ENCODE measurements around the gene CRP.

DNA sequence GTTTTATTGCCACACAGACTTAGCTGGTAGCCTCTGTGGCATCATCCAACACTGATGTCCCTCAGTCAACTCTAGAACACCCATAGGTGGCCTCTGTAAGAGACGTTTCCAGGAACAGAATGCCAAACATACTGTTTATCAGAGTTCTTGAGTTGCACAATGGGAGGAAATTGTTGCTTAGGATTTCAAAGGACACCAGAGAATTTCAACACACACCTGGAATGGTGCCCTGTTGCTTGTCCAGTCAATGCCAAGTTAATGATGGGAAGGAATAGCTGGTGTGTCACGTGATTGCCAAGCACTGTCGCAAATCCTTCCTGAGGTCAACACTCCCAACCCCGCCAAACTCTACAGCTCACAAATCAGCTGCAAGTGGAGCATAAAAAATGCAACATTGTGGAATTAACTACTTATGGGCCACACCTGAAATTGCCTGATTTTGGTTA is 37.8 kb upstream of the CRP start:
- TF ChIP-seq, protein P1, sequence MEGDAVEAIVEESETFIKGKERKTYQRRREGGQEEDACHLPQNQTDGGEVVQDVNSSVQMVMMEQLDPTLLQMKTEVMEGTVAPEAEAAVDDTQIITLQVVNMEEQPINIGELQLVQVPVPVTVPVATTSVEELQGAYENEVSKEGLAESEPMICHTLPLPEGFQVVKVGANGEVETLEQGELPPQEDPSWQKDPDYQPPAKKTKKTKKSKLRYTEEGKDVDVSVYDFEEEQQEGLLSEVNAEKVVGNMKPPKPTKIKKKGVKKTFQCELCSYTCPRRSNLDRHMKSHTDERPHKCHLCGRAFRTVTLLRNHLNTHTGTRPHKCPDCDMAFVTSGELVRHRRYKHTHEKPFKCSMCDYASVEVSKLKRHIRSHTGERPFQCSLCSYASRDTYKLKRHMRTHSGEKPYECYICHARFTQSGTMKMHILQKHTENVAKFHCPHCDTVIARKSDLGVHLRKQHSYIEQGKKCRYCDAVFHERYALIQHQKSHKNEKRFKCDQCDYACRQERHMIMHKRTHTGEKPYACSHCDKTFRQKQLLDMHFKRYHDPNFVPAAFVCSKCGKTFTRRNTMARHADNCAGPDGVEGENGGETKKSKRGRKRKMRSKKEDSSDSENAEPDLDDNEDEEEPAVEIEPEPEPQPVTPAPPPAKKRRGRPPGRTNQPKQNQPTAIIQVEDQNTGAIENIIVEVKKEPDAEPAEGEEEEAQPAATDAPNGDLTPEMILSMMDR (IDR thresholded peaks at IDR 0.05), result no peak
- no peak for TF ChIP-seq POLR2A (IDR thresholded peaks at IDR 0.05)
